ENCODE results near the gene RASGRP4.

RASGRP4 gene

DNA sequence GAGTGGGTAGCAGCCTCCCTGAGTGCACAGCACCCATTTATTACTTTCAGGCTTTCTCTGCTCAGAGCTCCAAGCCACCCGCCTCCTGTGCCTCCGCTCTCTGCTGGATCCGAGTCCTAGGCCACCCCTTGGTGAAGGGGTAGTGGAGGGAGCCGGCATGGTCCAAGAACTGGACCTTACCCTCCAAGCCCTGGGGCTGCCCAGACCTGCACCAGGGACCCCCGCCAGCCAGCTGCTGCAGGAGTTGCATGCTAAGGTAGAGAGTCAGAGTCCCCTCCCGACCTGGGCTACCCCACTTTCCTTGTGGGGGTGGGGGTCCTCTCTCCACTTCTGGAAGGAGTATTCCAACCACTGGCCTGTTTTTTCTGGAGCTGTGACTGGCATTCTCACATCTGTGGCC, 21.2 kb downstream of the RASGRP4 start:
- Histone ChIP-seq H3K27ac (ENCODE audit: low read depth in 2 of 2, low read length in 2 of 2) (no peak overlapping the region), H3K9ac (ENCODE audit: low read depth in 1 of 2, low read length in 2 of 2) (no peak overlapping the region), H3K9me3 (ENCODE audit: control insufficient read depth in 2 of 2, low read length in 2 of 2) (no peaks in the 10 kb centered on the region), H3K27me3 (ENCODE audit: control insufficient read depth in 2 of 2, insufficient read depth in 2 of 2, low read length in 2 of 2) (peaks cover 0 to 3% of the 10 kb centered on the region in 2 donors), H3K4me1 (ENCODE audit: control insufficient read depth in 2 of 2, insufficient read depth in 2 of 2, low read length in 2 of 2) (peaks cover 3 to 9% of the 10 kb centered on the region in 2 donors), H3K36me3 (ENCODE audit: control insufficient read depth in 2 of 2, insufficient read depth in 2 of 2, low read length in 2 of 2) (peaks cover 11 to 17% of the 10 kb centered on the region in 2 donors), H3K4me3 (ENCODE audit: low read length in 2 of 2) (no peak overlapping the region)

DNA sequence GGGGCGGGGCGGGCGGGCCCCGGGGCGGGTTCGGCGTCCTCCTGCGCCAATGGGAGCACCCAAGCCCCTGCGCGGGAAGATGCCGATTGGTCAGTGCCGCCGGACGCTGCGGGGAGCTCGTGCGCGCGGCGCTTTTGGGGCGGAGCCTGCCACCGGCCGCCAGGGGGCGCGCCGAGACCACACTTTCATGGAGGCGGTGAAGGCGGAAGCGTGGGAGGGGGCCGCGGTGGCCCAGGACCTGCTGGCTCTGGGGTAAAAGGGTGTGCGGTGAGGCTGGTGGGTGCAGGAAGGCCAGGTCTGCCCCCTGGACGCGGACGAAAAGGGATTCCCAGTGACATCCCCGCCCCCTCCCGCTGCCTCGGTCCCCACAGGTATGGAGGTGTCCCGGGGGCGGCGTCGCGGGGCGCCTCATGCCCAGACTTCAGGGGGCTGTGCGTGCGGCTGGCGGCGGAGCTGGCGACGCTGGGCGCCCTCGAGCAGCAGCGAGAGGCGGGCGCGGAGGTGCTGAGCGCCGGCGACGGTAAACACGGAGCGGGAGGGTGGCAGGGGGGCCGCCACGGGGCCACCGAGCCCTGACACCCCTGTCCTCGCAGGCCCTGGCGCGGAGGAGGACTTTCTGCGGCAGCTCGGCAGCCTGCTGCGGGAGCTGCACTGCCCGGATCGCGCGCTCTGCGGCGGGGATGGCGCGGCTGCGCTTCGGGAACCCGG, 22.9 kb downstream of the RASGRP4 start, which contains the start of gene FAM98C:
FAM98C (plus strand) TSS at position 127 of the 708 bp plus-strand sequence; CDS start at position 188, 61 bp downstream.
- no peaks in the 10 kb centered on the region for H3K9me3 ChIP-seq (ENCODE audit: control insufficient read depth in 2 of 2, low read length in 2 of 2)
- peak within 1 kb of the TSS; percentile 83 to 87 for H3K4me3 ChIP-seq (ENCODE audit: low read length in 2 of 2)
- H3K4me1 ChIP-seq (ENCODE audit: control insufficient read depth in 2 of 2, insufficient read depth in 2 of 2, low read length in 2 of 2), result peaks cover 3 to 9% of the 10 kb centered on the region in 2 donors
- peaks cover 0 to 6% of the 10 kb centered on the region in 2 donors for H3K27me3 ChIP-seq (ENCODE audit: control insufficient read depth in 2 of 2, insufficient read depth in 2 of 2, low read length in 2 of 2)
- H3K36me3 ChIP-seq (ENCODE audit: control insufficient read depth in 2 of 2, insufficient read depth in 2 of 2, low read length in 2 of 2), result peaks cover 11 to 16% of the 10 kb centered on the region in 2 donors
- H3K27ac ChIP-seq (ENCODE audit: low read depth in 2 of 2, low read length in 2 of 2), result peak within 1 kb of the TSS; percentile 81 to 87
- H3K9ac ChIP-seq (ENCODE audit: low read depth in 1 of 2, low read length in 2 of 2), result peak within 1 kb of the TSS; percentile 85 to 97

GRCh38 chr19:38402623-38402966, 23.4 kb downstream of the RASGRP4 start:
- peaks cover 0 to 8% of the 10 kb centered on the region in 2 donors for H3K27me3 ChIP-seq (ENCODE audit: control insufficient read depth in 2 of 2, insufficient read depth in 2 of 2, low read length in 2 of 2)
- H3K4me1 ChIP-seq (ENCODE audit: control insufficient read depth in 2 of 2, insufficient read depth in 2 of 2, low read length in 2 of 2), result peaks cover 3 to 9% of the 10 kb centered on the region in 2 donors
- H3K36me3 ChIP-seq (ENCODE audit: control insufficient read depth in 2 of 2, insufficient read depth in 2 of 2, low read length in 2 of 2), result peaks cover 11 to 16% of the 10 kb centered on the region in 2 donors
- peak overlapping the region; percentile 60 to 63 for H3K9ac ChIP-seq (ENCODE audit: low read depth in 1 of 2, low read length in 2 of 2)
- no peaks in the 10 kb centered on the region for H3K9me3 ChIP-seq (ENCODE audit: control insufficient read depth in 2 of 2, low read length in 2 of 2)
- peak overlapping the region; percentile 71 to 76 for H3K4me3 ChIP-seq (ENCODE audit: low read length in 2 of 2)
- H3K27ac ChIP-seq (ENCODE audit: low read depth in 2 of 2, low read length in 2 of 2), result peak overlapping the region in 1 of 2 donors; percentile 34

GRCh38 chr19:38401148-38401547, 24.9 kb downstream of the RASGRP4 start:
- Histone ChIP-seq H3K9me3 (ENCODE audit: control insufficient read depth in 2 of 2, low read length in 2 of 2) (no peaks in the 10 kb centered on the region), H3K4me3 (ENCODE audit: low read length in 2 of 2) (no peak overlapping the region), H3K36me3 (ENCODE audit: control insufficient read depth in 2 of 2, insufficient read depth in 2 of 2, low read length in 2 of 2) (peaks cover 4 to 5% of the 10 kb centered on the region in 2 donors), H3K4me1 (ENCODE audit: control insufficient read depth in 2 of 2, insufficient read depth in 2 of 2, low read length in 2 of 2) (peaks cover 3 to 9% of the 10 kb centered on the region in 2 donors), H3K9ac (ENCODE audit: low read depth in 1 of 2, low read length in 2 of 2) (no peak overlapping the region), H3K27ac (ENCODE audit: low read depth in 2 of 2, low read length in 2 of 2) (no peak overlapping the region), H3K27me3 (ENCODE audit: control insufficient read depth in 2 of 2, insufficient read depth in 2 of 2, low read length in 2 of 2) (peaks cover 4 to 18% of the 10 kb centered on the region in 2 donors)

DNA sequence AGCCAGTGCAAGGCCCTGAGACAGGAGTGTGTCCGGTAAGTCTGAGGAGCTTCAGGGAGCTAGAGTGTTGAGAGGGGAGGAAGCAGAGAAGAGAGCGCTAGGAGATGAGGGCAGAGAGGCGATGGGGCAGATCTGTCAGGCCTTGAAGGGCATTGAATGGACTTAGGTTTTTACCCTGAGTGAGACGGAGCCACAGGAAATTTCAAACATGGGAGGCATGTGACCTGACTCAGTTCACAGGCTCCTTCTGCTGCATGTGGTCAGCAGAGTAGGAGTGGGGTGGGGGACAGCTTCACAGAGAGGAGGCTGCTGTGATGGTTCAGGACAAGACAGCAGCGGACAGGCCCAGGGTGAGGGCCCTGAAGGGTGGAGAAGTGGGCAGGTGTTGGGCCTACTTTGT, 25.7 kb downstream of the RASGRP4 start:
- H3K36me3 ChIP-seq (ENCODE audit: control insufficient read depth in 2 of 2, insufficient read depth in 2 of 2, low read length in 2 of 2), result peaks cover 2 to 3% of the 10 kb centered on the region in 2 donors
- H3K27me3 ChIP-seq (ENCODE audit: control insufficient read depth in 2 of 2, insufficient read depth in 2 of 2, low read length in 2 of 2), result peaks cover 4 to 18% of the 10 kb centered on the region in 2 donors
- peaks cover 5 to 9% of the 10 kb centered on the region in 2 donors for H3K4me1 ChIP-seq (ENCODE audit: control insufficient read depth in 2 of 2, insufficient read depth in 2 of 2, low read length in 2 of 2)
- no peak overlapping the region for H3K4me3 ChIP-seq (ENCODE audit: low read length in 2 of 2)
- H3K9me3 ChIP-seq (ENCODE audit: control insufficient read depth in 2 of 2, low read length in 2 of 2), result no peaks in the 10 kb centered on the region
- no peak overlapping the region for H3K9ac ChIP-seq (ENCODE audit: low read depth in 1 of 2, low read length in 2 of 2)
- H3K27ac ChIP-seq (ENCODE audit: low read depth in 2 of 2, low read length in 2 of 2), result no peak overlapping the region

DNA sequence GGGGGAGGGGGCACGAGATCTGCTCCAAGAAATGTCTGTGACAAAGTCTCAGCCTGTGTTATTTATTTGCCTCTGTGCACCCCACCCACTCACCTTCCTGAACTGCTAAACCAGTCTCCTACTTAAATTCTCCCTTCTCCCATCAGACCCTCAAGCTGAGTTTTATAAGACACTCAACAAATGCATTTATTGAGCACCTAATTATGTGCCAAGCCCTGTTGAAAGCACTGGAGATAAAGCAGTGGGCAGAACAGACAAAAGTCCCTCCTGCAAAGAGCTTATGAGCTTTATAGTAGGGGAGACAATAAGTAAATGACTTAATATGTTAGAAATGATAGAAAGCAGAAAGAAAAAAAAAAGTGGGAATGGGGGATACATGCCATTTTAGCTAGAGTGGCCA, 26.5 kb downstream of the RASGRP4 start:
- Histone ChIP-seq H3K36me3 (ENCODE audit: control insufficient read depth in 2 of 2, insufficient read depth in 2 of 2, low read length in 2 of 2) (no peaks in the 10 kb centered on the region), H3K4me1 (ENCODE audit: control insufficient read depth in 2 of 2, insufficient read depth in 2 of 2, low read length in 2 of 2) (peaks cover 5 to 9% of the 10 kb centered on the region in 2 donors), H3K27me3 (ENCODE audit: control insufficient read depth in 2 of 2, insufficient read depth in 2 of 2, low read length in 2 of 2) (peaks cover 11 to 23% of the 10 kb centered on the region in 2 donors), H3K27ac (ENCODE audit: low read depth in 2 of 2, low read length in 2 of 2) (no peak overlapping the region), H3K9ac (ENCODE audit: low read depth in 1 of 2, low read length in 2 of 2) (no peak overlapping the region), H3K9me3 (ENCODE audit: control insufficient read depth in 2 of 2, low read length in 2 of 2) (no peaks in the 10 kb centered on the region), H3K4me3 (ENCODE audit: low read length in 2 of 2) (no peak overlapping the region)

DNA sequence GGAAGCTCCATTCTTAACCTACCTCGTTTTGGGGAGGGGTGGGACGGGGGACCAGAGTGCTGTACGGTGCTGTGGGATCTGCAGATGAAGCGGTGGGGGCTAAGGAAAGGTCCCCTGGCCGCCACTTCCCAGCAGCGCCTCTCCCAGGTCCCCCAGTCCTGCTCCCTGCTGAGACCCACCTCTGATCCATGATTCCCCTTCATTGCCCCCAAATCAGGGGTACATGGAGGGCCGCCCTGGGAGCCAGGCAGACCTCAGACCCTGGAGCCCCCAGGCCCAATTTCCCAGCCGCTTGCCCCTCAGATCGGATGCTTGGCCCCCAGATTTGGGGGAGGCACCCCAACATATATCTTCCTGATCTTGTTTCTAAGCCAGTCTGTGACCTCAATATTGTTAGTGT, 26.9 kb downstream of the RASGRP4 start:
- no peak overlapping the region for H3K9ac ChIP-seq (ENCODE audit: low read depth in 1 of 2, low read length in 2 of 2)
- H3K36me3 ChIP-seq (ENCODE audit: control insufficient read depth in 2 of 2, insufficient read depth in 2 of 2, low read length in 2 of 2), result no peaks in the 10 kb centered on the region
- H3K9me3 ChIP-seq (ENCODE audit: control insufficient read depth in 2 of 2, low read length in 2 of 2), result no peaks in the 10 kb centered on the region
- peaks cover 16 to 24% of the 10 kb centered on the region in 2 donors for H3K27me3 ChIP-seq (ENCODE audit: control insufficient read depth in 2 of 2, insufficient read depth in 2 of 2, low read length in 2 of 2)
- peaks cover 4 to 7% of the 10 kb centered on the region in 2 donors for H3K4me1 ChIP-seq (ENCODE audit: control insufficient read depth in 2 of 2, insufficient read depth in 2 of 2, low read length in 2 of 2)
- no peak overlapping the region for H3K27ac ChIP-seq (ENCODE audit: low read depth in 2 of 2, low read length in 2 of 2)
- H3K4me3 ChIP-seq (ENCODE audit: low read length in 2 of 2), result no peak overlapping the region

GRCh38 chr19:38395381-38396114, 30.5 kb downstream of the RASGRP4 start:
- no peak overlapping the region for H3K4me3 ChIP-seq (ENCODE audit: low read length in 2 of 2)

DNA sequence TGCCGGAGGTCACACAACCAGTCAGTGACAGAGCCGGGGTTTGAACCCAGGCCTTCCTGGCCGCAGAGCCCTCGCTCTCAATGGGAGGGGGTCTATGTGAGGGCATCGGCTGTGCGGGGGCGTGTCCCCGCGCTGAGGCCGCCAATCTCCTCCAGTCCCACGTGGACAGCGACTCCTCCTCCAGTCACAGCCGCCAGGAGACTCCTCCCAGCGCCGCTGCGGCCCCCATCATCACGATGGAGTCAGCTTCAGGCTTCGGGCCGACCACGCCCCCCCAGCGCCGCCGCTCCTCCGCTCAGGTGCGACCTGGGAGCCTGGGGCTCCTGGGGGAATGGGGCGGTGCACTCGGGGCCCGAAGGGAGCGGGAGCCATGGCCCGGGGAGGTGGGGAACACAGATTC, 31.5 kb downstream of the RASGRP4 start:
- H3K9ac ChIP-seq (ENCODE audit: low read depth in 1 of 2, low read length in 2 of 2), result no peak overlapping the region
- no peak overlapping the region for H3K4me3 ChIP-seq (ENCODE audit: low read length in 2 of 2)
- no peaks in the 10 kb centered on the region for H3K36me3 ChIP-seq (ENCODE audit: control insufficient read depth in 2 of 2, insufficient read depth in 2 of 2, low read length in 2 of 2)
- H3K9me3 ChIP-seq (ENCODE audit: control insufficient read depth in 2 of 2, low read length in 2 of 2), result no peaks in the 10 kb centered on the region
- peaks cover 0 to 2% of the 10 kb centered on the region in 2 donors for H3K4me1 ChIP-seq (ENCODE audit: control insufficient read depth in 2 of 2, insufficient read depth in 2 of 2, low read length in 2 of 2)
- no peak overlapping the region for H3K27ac ChIP-seq (ENCODE audit: low read depth in 2 of 2, low read length in 2 of 2)
- H3K27me3 ChIP-seq (ENCODE audit: control insufficient read depth in 2 of 2, insufficient read depth in 2 of 2, low read length in 2 of 2), result peaks cover 25 to 31% of the 10 kb centered on the region in 2 donors

More at GRCh38 chr19:38395381-38396114, 30.5 kb downstream of the RASGRP4 start:
- H3K36me3 ChIP-seq (ENCODE audit: control insufficient read depth in 2 of 2, insufficient read depth in 2 of 2, low read length in 2 of 2), result no peaks in the 10 kb centered on the region
- peaks cover 0 to 2% of the 10 kb centered on the region in 2 donors for H3K4me1 ChIP-seq (ENCODE audit: control insufficient read depth in 2 of 2, insufficient read depth in 2 of 2, low read length in 2 of 2)
- peaks cover 22 to 36% of the 10 kb centered on the region in 2 donors for H3K27me3 ChIP-seq (ENCODE audit: control insufficient read depth in 2 of 2, insufficient read depth in 2 of 2, low read length in 2 of 2)
- H3K9me3 ChIP-seq (ENCODE audit: control insufficient read depth in 2 of 2, low read length in 2 of 2), result no peaks in the 10 kb centered on the region
- no peak overlapping the region for H3K9ac ChIP-seq (ENCODE audit: low read depth in 1 of 2, low read length in 2 of 2)
- no peak overlapping the region for H3K27ac ChIP-seq (ENCODE audit: low read depth in 2 of 2, low read length in 2 of 2)

- Histone ChIP-seq H3K9ac (ENCODE audit: low read depth in 1 of 2, low read length in 2 of 2) (no peak overlapping the region), H3K9me3 (ENCODE audit: control insufficient read depth in 2 of 2, low read length in 2 of 2) (no peaks in the 10 kb centered on the region), H3K27me3 (ENCODE audit: control insufficient read depth in 2 of 2, insufficient read depth in 2 of 2, low read length in 2 of 2) (peaks cover 28 to 29% of the 10 kb centered on the region in 2 donors)
These were observed 33.2 kb downstream of the RASGRP4 start for GRCh38 chr19:38392707-38393308.

More at GRCh38 chr19:38392707-38393308, 33.2 kb downstream of the RASGRP4 start:
- H3K4me1 ChIP-seq (ENCODE audit: control insufficient read depth in 2 of 2, insufficient read depth in 2 of 2, low read length in 2 of 2), result peaks cover 2 to 7% of the 10 kb centered on the region in 2 donors
- no peak overlapping the region for H3K4me3 ChIP-seq (ENCODE audit: low read length in 2 of 2)
- no peaks in the 10 kb centered on the region for H3K36me3 ChIP-seq (ENCODE audit: control insufficient read depth in 2 of 2, insufficient read depth in 2 of 2, low read length in 2 of 2)
- H3K27ac ChIP-seq (ENCODE audit: low read depth in 2 of 2, low read length in 2 of 2), result no peak overlapping the region
